Heart left ventricle (tissue), 16 donors: Measurements from ENCODE around the gene GOLGA7B. TPM values are rescaled to one million over a fixed set of nuclear protein-coding genes. Genes with fewer than 3 reads are reported as not detected.

Source experiments
- ATAC-seq, 4 donors: fragments of 200-7000 bp; cut with Tn5 transposase; one replicate each; pipeline ENCODE4 v1.9.1; 2020 to 2022; ENCODE audit warnings: moderate library complexity in 4 of 4, mild to moderate bottlenecking in 3 of 4, moderate number of reproducible peaks in 1 of 4
- DNase-seq, 5 donors: peaks; one replicate each; pipeline ENCODE4 v3.0.0-alpha.2; 2020
- H3K27ac ChIP-seq, 12 donors: fragments of 200-600 bp; sonication (generic) in 4 of 12; one replicate each; pipeline versions ENCODE4 v1.5.0 to v1.8.0; 2016 to 2022; ENCODE audit warnings: mild to moderate bottlenecking in 2 of 12
- H3K27me3 ChIP-seq, 9 donors: fragments of 200-600 bp; sonication (generic) in 2 of 9; one replicate each; pipeline versions ENCODE4 v1.5.1 to v1.8.0; 2016 to 2022; ENCODE audit warnings: mild to moderate bottlenecking in 3 of 9
- H3K36me3 ChIP-seq, 9 donors: fragments of 200-600 bp; sonication (generic) in 2 of 9; one replicate each; pipeline versions ENCODE4 v1.5.0 to v1.8.0; 2018 to 2022; ENCODE audit warnings: mild to moderate bottlenecking in 2 of 9
- H3K4me1 ChIP-seq, 12 donors: fragments of 200-600 bp; sonication (generic) in 4 of 12; one replicate each; pipeline versions ENCODE4 v1.5.0 to v1.8.0; 2016 to 2022; ENCODE audit warnings: mild to moderate bottlenecking in 3 of 12
- H3K4me3 ChIP-seq, 12 donors: fragments of 200-600 bp; sonication (generic) in 4 of 12; one replicate each; pipeline versions ENCODE4 v1.5.0 to v1.8.0; 2017 to 2022; ENCODE audit warnings: mild to moderate bottlenecking in 9 of 12, moderate library complexity in 4 of 12
- H3K9me3 ChIP-seq, 12 donors: fragments of 200-600 bp; sonication (generic) in 4 of 12; one replicate each; pipeline versions ENCODE4 v1.5.0 to v1.8.0; 2016 to 2022; ENCODE audit warnings: mild to moderate bottlenecking in 1 of 12
- CTCF ChIP-seq, 12 donors: fragments of 200-600 bp; sonication (generic) in 4 of 12; IDR thresholded peaks; one replicate each; pipeline versions ENCODE4 v1.5.0 to v1.8.0; 2018 to 2022; ENCODE audit warnings: antibody characterized with exemption in 12 of 12, mild to moderate bottlenecking in 5 of 12
- POLR2A ChIP-seq, 2 donors: fragments of 450-650 bp; IDR thresholded peaks; one replicate each; pipeline ENCODE4 v1.6.1; 2017; ENCODE audit warnings: antibody characterized with exemption in 2 of 2, mild to moderate bottlenecking in 2 of 2, moderate library complexity in 2 of 2
- WGBS, 4 donors: extraction: QIAGEN DNeasy Blood & Tissue Kit in 2 of 4; methylation state at CpG; one replicate each; pipeline versions ENCODE4 v1.1.5 to v1.1.7; 2013 to 2018; 5-methylcytosine and 5-hydroxymethylcytosine counted together
- intact Hi-C, 10 donors: fragments of 100-400 bp; cut with DNase I; formaldehyde crosslinking; loops; one replicate each; pipeline versions ENCODE4 v1.11.1 to v1.14.2; 2022
- polyA plus RNA-seq, 2 donors: library from polyadenylated mRNA; stranded (reverse); fragments of 200-250 nt; gene quantifications; one replicate each; pipeline ENCODE4 v1.2.3, GENCODE V29; 2013
- total RNA-seq, 9 donors: library from RNA; depleted of rRNA in 2 of 9; stranded (reverse); fragments of >200 nt in 2 of 9; fragmentation: NEBNext Ultra II Directional in 3 of 9; extraction: Animal tissue kit (Norgen Biotek cat#: 25700) in 3 of 9; gene quantifications; one replicate each; pipeline versions ENCODE4 v1.1.0 to v1.2.4, GENCODE V29; 2016 to 2023
- donor health status: ischemic (EF 13 %, LVEDD 7.1; RV severe dilation, severe dysfunction).
- donor health status: healthy with polysubstance abuse.
- donor health status: DM: no; HTN: yes; CAD: no.
- donor health status: DM: no; HTN: no; CAD: no.
- donor health status: ischemic (EF 25% LVEDD 6.9; RV normal size, moderate dysfunction).
- donor health status: ischemic (EF 25% LVEDD 5.7; RV mildly dilated, moderate dysfunction).
- donor health status: healthy.
- donor health status: DM: yes; HTN: yes; CAD: no.
- donor health status: ischemic (EF 35%, LVEDD 5.7; RV mildly dilated, moderate dysfunction).
- donor health status: nonischemic (EF 11% LVEDD 7.7; RV severe dilation, severe dysfunction).
- donor health status: DM: yes; HTN: yes; CAD: no.
- donor health status: PGD.
- donor health status: ischemic (EF 29% LVEDD 5.4; RV normal size, mild dysfunction).
- donor health status: nonischemic (EF 23%, LVEDD 6.1; RV moderate dilation, normal function).

Gene GOLGA7B
- total and polyA plus RNA-seq, 11 donors, result 0.06 to 1.1 (median 0.16) TPM; not detected in 1

GRCh38 chr10:97818572-97818971 lies 31.1 kb upstream of the GOLGA7B start:
- Histone ChIP-seq H3K4me3 (no peak overlapping the region), H3K4me1 (no peaks in the 10 kb centered on the region), H3K9me3 (no peaks in the 10 kb centered on the region), H3K27ac (no peak overlapping the region), H3K36me3 (no peaks in the 10 kb centered on the region), H3K27me3 (peaks cover 0 to 14% (median 0%) of the 10 kb centered on the region in 9 donors)
- intact Hi-C loops, result no loop called here
- DNase-seq, result no peak
- ATAC-seq, result no peak
- TF ChIP-seq CTCF (IDR thresholded peaks at IDR 0.05) (no peak), POLR2A (IDR thresholded peaks at IDR 0.05) (no peak)

- H3K27ac ChIP-seq, result no peak overlapping the region
- ATAC-seq, result no peak
- no peak for DNase-seq
- WGBS, 4 donors, result 83 to 93% (median 92%) methylated on average over 8 of the region's 8 CpGs
- peaks cover 0 to 14% (median 0%) of the 10 kb centered on the region in 9 donors for H3K27me3 ChIP-seq
- intact Hi-C loops, result no loop called here
- H3K36me3 ChIP-seq, result no peaks in the 10 kb centered on the region
- TF ChIP-seq POLR2A (IDR thresholded peaks at IDR 0.05) (no peak), CTCF (IDR thresholded peaks at IDR 0.05) (no peak)
- no peaks in the 10 kb centered on the region for H3K4me1 ChIP-seq
- H3K9me3 ChIP-seq, result no peaks in the 10 kb centered on the region
- H3K4me3 ChIP-seq, result no peak overlapping the region
Observed at GRCh38 chr10:97820096-97820704, 29.4 kb upstream of the GOLGA7B start.

- 52 to 67% (median 55%) methylated on average over 6 to 9 of the region's 9 CpGs for WGBS, 4 donors
- no peaks in the 10 kb centered on the region for H3K9me3 ChIP-seq
- no peaks in the 10 kb centered on the region for H3K4me1 ChIP-seq
- intact Hi-C loops, result no loop called here
- H3K4me3 ChIP-seq, result no peak overlapping the region
- DNase-seq (peak in 1 of 5 donors; percentile 47), ATAC-seq (peak; percentile 27 to 72 (median 56))
- TF ChIP-seq CTCF (IDR thresholded peaks at IDR 0.05) (peak in 1 of 12 donors; percentile 7), POLR2A (IDR thresholded peaks at IDR 0.05) (no peak)
- H3K36me3 ChIP-seq, result no peaks in the 10 kb centered on the region
- peaks cover 0 to 9% (median 0%) of the 10 kb centered on the region in 9 donors for H3K27me3 ChIP-seq
- peak overlapping the region in 2 of 12 donors; percentile 28 to 60 for H3K27ac ChIP-seq
Observed at GRCh38 chr10:97821308-97822038, 28.2 kb upstream of the GOLGA7B start.

GRCh38 chr10:97822261-97822687 lies 27.4 kb upstream of the GOLGA7B start:
- ATAC-seq (peak; percentile 60 to 77 (median 77)), DNase-seq (peak in 2 of 5 donors; percentile 29)
- Histone ChIP-seq H3K27ac (peak overlapping the region in 2 of 12 donors; percentile 28 to 60), H3K4me3 (no peak overlapping the region), H3K4me1 (no peaks in the 10 kb centered on the region), H3K9me3 (no peaks in the 10 kb centered on the region), H3K36me3 (no peaks in the 10 kb centered on the region), H3K27me3 (peaks cover 0 to 9% (median 0%) of the 10 kb centered on the region in 9 donors)
- WGBS, 4 donors, result 61 to 75% (median 65%) methylated on average over 2 to 10 of the region's 10 CpGs
- intact Hi-C loops, result no loop called here
- TF ChIP-seq CTCF (IDR thresholded peaks at IDR 0.05), result no peak
- no peak for TF ChIP-seq POLR2A (IDR thresholded peaks at IDR 0.05)
